ENCODE measurements around the gene KIZ. TPM values are rescaled to one million over a fixed set of nuclear protein-coding genes. Genes with fewer than 3 reads are reported as not detected.
A peak's percentile ranks its signal among the peaks of the same experiment; 100 is the strongest.

The KIZ gene
- total RNA-seq, 2 donors from 2014 or later: 9.7 to 10.5 TPM

GRCh38 chr20:21279706-21280521 is 154.0 kb downstream of the KIZ start:
- Mint-ChIP-seq H3K4me3 (no peak overlapping the region), H3K27ac (peak overlapping the region; percentile 38), H3K4me1 (no peaks in the 10 kb centered on the region), H3K9me3 (no peaks in the 10 kb centered on the region), H3K27me3 (peaks cover 11% of the 10 kb centered on the region), H3K36me3 (ENCODE audit: low read depth) (no peaks in the 10 kb centered on the region)
- no peak for ATAC-seq (replicated peaks)

- Mint-ChIP-seq H3K27ac (no peak overlapping the region), H3K9me3 (no peaks in the 10 kb centered on the region), H3K4me3 (no peak overlapping the region), H3K27me3 (peaks cover 15% of the 10 kb centered on the region), H3K36me3 (ENCODE audit: low read depth) (no peaks in the 10 kb centered on the region), H3K4me1 (no peaks in the 10 kb centered on the region)
- no peak for ATAC-seq (replicated peaks)
These were observed 154.7 kb downstream of the KIZ start for GRCh38 chr20:21280522-21281016.

GRCh38 chr20:21286775-21287174 is 160.9 kb downstream of the KIZ start:
- ATAC-seq (replicated peaks): no peak
- Mint-ChIP-seq H3K27ac (no peak overlapping the region), H3K36me3 (ENCODE audit: low read depth) (no peaks in the 10 kb centered on the region), H3K4me3 (no peak overlapping the region), H3K4me1 (no peaks in the 10 kb centered on the region), H3K9me3 (no peaks in the 10 kb centered on the region), H3K27me3 (peaks cover 28% of the 10 kb centered on the region)

- Mint-ChIP-seq H3K27me3 (peaks cover 25% of the 10 kb centered on the region), H3K27ac (no peak overlapping the region), H3K4me1 (no peaks in the 10 kb centered on the region), H3K4me3 (no peak overlapping the region), H3K9me3 (no peaks in the 10 kb centered on the region), H3K36me3 (ENCODE audit: low read depth) (no peaks in the 10 kb centered on the region)
- no peak for ATAC-seq (replicated peaks)
These were observed 162.9 kb downstream of the KIZ start for GRCh38 chr20:21288587-21289370.

GRCh38 chr20:21289651-21290050 is 163.8 kb downstream of the KIZ start:
- Mint-ChIP-seq H3K27me3 (peaks cover 25% of the 10 kb centered on the region), H3K36me3 (ENCODE audit: low read depth) (no peaks in the 10 kb centered on the region), H3K4me1 (no peaks in the 10 kb centered on the region), H3K9me3 (no peaks in the 10 kb centered on the region), H3K4me3 (no peak overlapping the region), H3K27ac (no peak overlapping the region)
- ATAC-seq (replicated peaks): no peak

GRCh38 chr20:21291026-21291425 is 165.1 kb downstream of the KIZ start:
- H3K36me3 Mint-ChIP-seq (ENCODE audit: low read depth): no peaks in the 10 kb centered on the region
- no peak for ATAC-seq (replicated peaks)
- peaks cover 19% of the 10 kb centered on the region for H3K27me3 Mint-ChIP-seq
- no peak overlapping the region for H3K27ac Mint-ChIP-seq
- H3K4me1 Mint-ChIP-seq: no peaks in the 10 kb centered on the region
- H3K4me3 Mint-ChIP-seq: no peak overlapping the region
- H3K9me3 Mint-ChIP-seq: no peaks in the 10 kb centered on the region

- H3K4me3 Mint-ChIP-seq: no peak overlapping the region
- no peaks in the 10 kb centered on the region for H3K9me3 Mint-ChIP-seq
- H3K4me1 Mint-ChIP-seq: no peaks in the 10 kb centered on the region
- no peak overlapping the region for H3K27ac Mint-ChIP-seq
- no peak for ATAC-seq (replicated peaks)
- H3K27me3 Mint-ChIP-seq: peaks cover 3% of the 10 kb centered on the region
- H3K36me3 Mint-ChIP-seq (ENCODE audit: low read depth): no peaks in the 10 kb centered on the region
These were observed 168.9 kb downstream of the KIZ start for GRCh38 chr20:21294755-21295154.

Other genes starting within 250 kb of the KIZ start
- gene LINC00237, start 19.7 kb upstream of the KIZ start, total RNA-seq: not detected
- gene XRN2, start 177.2 kb downstream of the KIZ start, total RNA-seq: 10 to 100 TPM; 42.9 to 82.3 TPM